K562 (cell line): ENCODE data around the gene G6PC1. TPM values are rescaled to one million over a fixed set of nuclear protein-coding genes. Genes with fewer than 3 reads are reported as not detected.
A peak's percentile ranks its signal among the peaks of the same experiment; 100 is the strongest.

Experiments
- ATAC-seq: fragments of 200-7000 bp; cut with Tn5 transposase; 3 replicates; pipeline ENCODE4 v1.9.1; 2020; ENCODE audit warnings: moderate library complexity
- BruUV-seq: library from RNA; stranded (reverse); fragments of 400-500 nt; replicated peaks from 2 replicates; lab custom pipeline; 2021; lab: Mats Ljungman, UMichigan
- CTCF ChIA-PET: fragments of 300-600 bp; formaldehyde crosslinking; extraction: SDS; loops from one replicate; lab custom pipeline; 2021; ENCODE audit warnings: low intra/inter-chr PET ratio; lab: Yijun Ruan, JAX
- POLR2A ChIA-PET: fragments of 300-600, 350-650 bp; sonication (Branson Sonifier 250); formaldehyde crosslinking; extraction: SDS; loops from one replicate; lab custom pipeline; 2021; ENCODE audit warnings: antibody characterized with exemption, inconsistent platforms; lab: Yijun Ruan, JAX
- DNase-seq, 4 experiments: peaks; one replicate each; pipeline versions ENCODE4 v3.0.0 to v3.0.0-alpha.2; 2011 to 2018; ENCODE audit warnings: low spot score in 3 of 4, mixed read lengths in 3 of 4; ENCODE audit errors: extremely low read depth in 1 of 4
- FAIRE-seq: peaks from 2 replicates; lab custom pipeline; 2011; peaks lifted over from hg19 to GRCh38; lab: Jason Lieb, UNC
- H2AFZ ChIP-seq: 2 replicates; pipeline ENCODE4 v1.6.0; 2011; ENCODE audit warnings: low read depth, low read length, control low read depth, inconsistent platforms
- H3K27ac ChIP-seq: fragments of 200-600 bp; 3 replicates; pipeline ENCODE4 v1.8.0; 2011; ENCODE audit warnings: low read depth, mild to moderate bottlenecking, control low read depth, inconsistent platforms, low read length, moderate library complexity, mixed read lengths; ENCODE audit errors: extremely low read depth
- H3K27me3 ChIP-seq, 2 experiments: fragments of 300-600 bp in 1 of 2; 2 replicates in 1 of 2; 3 replicates in 1 of 2; pipeline versions ENCODE4 v1.6.0 to v1.8.0; 2011; ENCODE audit warnings: inconsistent platforms in 2 of 2, low read length in 2 of 2, mild to moderate bottlenecking in 1 of 2, mixed read lengths in 1 of 2, moderate library complexity in 1 of 2; ENCODE audit not compliant: control insufficient read depth in 2 of 2, insufficient read depth in 2 of 2
- H3K36me3 ChIP-seq: fragments of 300-600 bp; 3 replicates; pipeline ENCODE4 v1.8.0; 2011; ENCODE audit warnings: mild to moderate bottlenecking, low read length, inconsistent platforms; ENCODE audit not compliant: control insufficient read depth, insufficient read depth
- H3K4me1 ChIP-seq, 2 experiments: fragments of 200-600 bp in 1 of 2; replicated peaks in 1 of 2; 2 replicates in 1 of 2; 3 replicates in 1 of 2; pipeline versions ENCODE4 v1.5.1 to v1.8.0; 2011; ENCODE audit warnings: inconsistent platforms in 2 of 2, low read length in 2 of 2, mild to moderate bottlenecking in 1 of 2, mixed read lengths in 1 of 2, moderate library complexity in 1 of 2; ENCODE audit not compliant: control insufficient read depth in 2 of 2, insufficient read depth in 2 of 2
- H3K4me2 ChIP-seq: 2 replicates; pipeline ENCODE4 v1.6.1; 2011; ENCODE audit warnings: low read length, control low read depth, inconsistent platforms, mixed read lengths; ENCODE audit not compliant: insufficient read depth
- H3K4me3 ChIP-seq: fragments of 200-600 bp; sonication (generic), shearing (Covaris generic); 2 replicates; pipeline ENCODE4 v1.5.1; 2016; ENCODE audit warnings: control low read depth, inconsistent platforms
- H3K79me2 ChIP-seq: fragments of 200-600 bp; 3 replicates; pipeline ENCODE4 v1.8.0; 2011; ENCODE audit warnings: low read length, inconsistent platforms; ENCODE audit not compliant: control insufficient read depth, insufficient read depth
- H3K9ac ChIP-seq, 2 experiments: 2 replicates each; pipeline versions ENCODE4 v1.6.0 to v1.6.1; 2011; ENCODE audit warnings: low read depth in 2 of 2, low read length in 2 of 2, control low read depth in 1 of 2, inconsistent platforms in 1 of 2, mild to moderate bottlenecking in 1 of 2, mixed read lengths in 1 of 2; ENCODE audit not compliant: insufficient read depth in 1 of 2
- H3K9me1 ChIP-seq: one replicate; pipeline ENCODE4 v1.6.0; 2011; ENCODE audit warnings: inconsistent platforms, mild to moderate bottlenecking, low read length, moderate library complexity; ENCODE audit not compliant: control insufficient read depth, insufficient read depth
- H3K9me3 ChIP-seq: replicated peaks from 2 replicates; pipeline ENCODE4 v1.5.1; 2011; ENCODE audit warnings: low read depth, low read length, inconsistent platforms; ENCODE audit not compliant: control insufficient read depth, insufficient read depth
- H4K20me1 ChIP-seq: replicated peaks from 2 replicates; pipeline ENCODE4 v1.6.1; 2011; ENCODE audit warnings: low read length, inconsistent platforms, mixed read lengths; ENCODE audit not compliant: control insufficient read depth, insufficient read depth
- LARP7 ChIP-seq: fragments of 450-650 bp; IDR thresholded peaks from 2 replicates; pipeline ENCODE4 v1.6.1; 2016
- POLR2A ChIP-seq: fragments of 450-650 bp; conservative IDR thresholded peaks from 2 replicates; pipeline ENCODE4 v1.6.1; 2016
- RBM15 ChIP-seq: fragments of 200-400 bp; formaldehyde crosslinking; IDR thresholded peaks from 2 replicates; pipeline ENCODE4 v1.6.1; 2018; ENCODE audit warnings: mild to moderate bottlenecking, low read length, moderate library complexity; ENCODE audit not compliant: insufficient read depth
- ZNF146 ChIP-seq: IDR thresholded peaks from one replicate; pipeline ENCODE4 v1.6.1; 2018; ENCODE audit warnings: missing compliant biosample characterization; ENCODE audit not compliant: unreplicated experiment
- ZNF175 ChIP-seq: fragments of 200-800 bp; sonication (Bioruptor generic); IDR thresholded peaks from 2 replicates; pipeline ENCODE4 v1.6.1; 2016; ENCODE audit warnings: low read depth, mild to moderate bottlenecking, missing genetic modification characterization, missing compliant biosample characterization
- ZZZ3 ChIP-seq: fragments of 450-650 bp; IDR thresholded peaks from 2 replicates; pipeline ENCODE4 v1.6.1; 2016; ENCODE audit warnings: antibody characterized with exemption, mild to moderate bottlenecking, moderate library complexity
- WGBS: fragments of 100-300 bp; shearing (Covaris generic); methylation state at CpG from one replicate; pipeline ENCODE4 v1.1.6; 2016; ENCODE audit warnings: low coverage, mixed read lengths; ENCODE audit not compliant: insufficient coverage; ENCODE audit errors: missing lambda C conversion rate; 5-methylcytosine and 5-hydroxymethylcytosine counted together
- in situ Hi-C: fragments of 300-500 bp; cut with MboI; formaldehyde crosslinking; loops from 4 replicates; pipeline ENCODE4 v1.15.0; 2018; ENCODE audit warnings: inconsistent platforms, mixed read lengths
- intact Hi-C: fragments of 100-400 bp; cut with micrococcal nuclease; formaldehyde crosslinking; loops from 2 replicates; pipeline ENCODE4 v1.14.2; 2022
- polyA plus RNA-seq, 8 experiments: library from polyadenylated mRNA; depleted of rRNA in 4 of 8; stranded (reverse) in 5 of 8; unstranded in 3 of 8; fragments of >200 nt; fragmentation: Nextera tagmentation in 2 of 8; fragmentation: Illumina TruSeq in 1 of 8; extraction: Ambion mirVana in 2 of 8; extraction: Trizol in 1 of 8; gene quantifications; 2 replicates each; pipeline versions ENCODE4 v1.2.1 to v1.2.3, GENCODE V29; 2011 to 2014; ENCODE audit warnings: inconsistent platforms in 1 of 8, missing spikeins in 1 of 8
- total RNA-seq, 7 experiments: library from RNA; depleted of rRNA in 6 of 7; stranded (reverse); fragments of >200 nt in 6 of 7; fragmentation: Illumina TruSeq in 2 of 7; extraction: Trizol in 2 of 7; gene quantifications; 2 replicates each; pipeline versions ENCODE4 v1.2.1 to v1.2.3, GENCODE V29; 2011 to 2021; ENCODE audit warnings: low replicate concordance in 1 of 7

The G6PC1 gene
- total and polyA plus RNA-seq, 9 of the 15 experiments (the other 6 are each of a cell fraction or from before 2014, with no cell fraction given), result not detected

DNA sequence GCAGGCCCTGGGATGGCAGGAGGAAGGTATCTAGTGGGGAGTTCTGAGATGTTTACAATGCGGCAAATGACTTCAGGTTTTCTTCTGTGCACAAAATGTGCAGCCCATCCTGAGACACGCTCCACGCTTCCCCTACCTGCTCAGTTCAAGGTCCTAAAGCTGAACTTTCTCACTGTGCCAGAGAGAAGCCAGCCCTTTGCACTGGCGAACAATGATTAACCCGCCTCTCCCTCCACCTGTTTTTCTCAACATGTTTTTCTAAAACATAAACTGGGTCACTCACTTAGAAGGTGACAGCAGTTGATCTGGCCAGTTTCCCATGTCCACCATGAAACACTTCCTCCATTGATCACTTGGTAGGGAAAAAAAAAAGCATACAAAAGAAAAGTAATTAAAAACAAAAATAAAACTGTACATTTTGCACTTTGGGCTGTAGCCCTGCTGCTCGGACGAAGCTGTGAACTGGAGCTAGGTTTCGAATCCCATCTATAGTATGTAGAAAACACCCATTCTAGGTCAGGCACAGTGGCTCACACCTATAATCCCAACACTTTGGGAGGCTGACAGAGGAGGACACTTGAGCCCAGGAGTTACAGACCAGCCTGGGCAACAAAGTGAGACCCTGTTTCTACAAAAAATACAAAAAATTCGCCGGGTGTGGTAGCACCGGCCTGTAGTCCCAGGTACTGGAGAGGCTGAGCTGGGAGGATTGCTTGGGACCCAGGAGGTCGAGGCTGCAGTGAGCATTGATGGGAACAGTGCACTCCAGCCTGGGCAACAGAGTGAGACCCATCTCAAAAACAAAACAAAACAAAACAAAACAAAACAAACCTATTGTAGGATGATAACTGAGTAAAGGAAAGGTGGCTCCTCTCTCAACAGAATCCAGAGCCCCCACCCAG lies 6.1 kb upstream of the G6PC1 start:
- Histone ChIP-seq H3K9me3 (no peaks in the 10 kb centered on the region; the same call in 1 of the 2 replicates), H4K20me1 (no peaks in the 10 kb centered on the region), H3K27ac (no peak overlapping the region), H3K4me3 (no peak overlapping the region), H2AFZ (peak overlapping the region; percentile 43), H3K4me2 (no peak overlapping the region), H3K4me1 (no peaks in the 10 kb centered on the region), H3K27me3 (peaks cover 0 to 7% of the 10 kb centered on the region in 2 experiments; a peak in 2 of 5 replicates), H3K9me1 (no peaks in the 10 kb centered on the region), H3K36me3 (no peaks in the 10 kb centered on the region), H3K79me2 (no peaks in the 10 kb centered on the region), H3K9ac (no peak overlapping the region)
- no peak for FAIRE-seq
- ChIA-PET CTCF (no interaction called here), POLR2A (interaction anchor here (0.6 to 0.8 kb wide), 4 partner anchors 15 to 1590 kb away, joined by 3 to 4 read pairs (median 3); no protein-coding TSS in a partner anchor)
- in situ Hi-C loops (no loop called here), intact Hi-C loops (no loop called here)
- no TSS peak for BruUV-seq
- 31% methylated on average over 12 of the region's 12 CpGs for WGBS
- TF ChIP-seq ZZZ3, result no peak
- no peak for TF ChIP-seq LARP7
- TF ChIP-seq ZNF146 (CRISPR knock-in tag), result no peak
- no peak for TF ChIP-seq POLR2A
- no peak for TF ChIP-seq ZNF175 (CRISPR knock-in tag)
- no peak for TF ChIP-seq RBM15
- ATAC-seq, result no peak
- DNase-seq, result no peak
